ENCODE data around the gene EBLN1. TPM values are rescaled to one million over a fixed set of nuclear protein-coding genes. Genes with fewer than 3 reads are reported as not detected.

The EBLN1 gene
- total RNA-seq, 1 experiment from 2014 or later = not detected

DNA sequence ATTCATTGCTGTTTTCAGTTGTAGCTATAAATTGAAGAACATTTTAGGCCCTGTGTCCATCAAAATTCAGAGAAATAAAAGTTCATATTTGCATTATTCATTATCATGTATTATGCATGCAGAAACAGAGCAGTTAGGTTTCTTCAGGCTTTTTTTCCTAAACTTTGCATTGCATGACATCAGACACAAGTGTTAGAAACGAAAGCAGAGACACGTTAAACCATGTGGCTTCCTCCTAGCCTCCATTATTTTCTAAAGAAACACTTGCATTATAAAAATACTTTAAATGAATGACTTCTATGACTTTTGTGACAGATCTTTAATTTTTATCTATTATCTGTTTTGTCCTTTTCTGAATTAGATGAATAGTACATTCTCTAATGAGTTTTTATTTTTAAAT lies 8.8 kb upstream of the EBLN1 start:
- Histone ChIP-seq H3K27ac (no peak overlapping the region), H3K4me2 (no peak overlapping the region), H3K4me1 (replicated peaks; ENCODE audit: insufficient read depth) (peaks cover 12% of the 10 kb centered on the region), H3K27me3 (ENCODE audit: insufficient read depth, low read depth) (no peaks in the 10 kb centered on the region), H4K20me1 (ENCODE audit: insufficient read depth) (no peaks in the 10 kb centered on the region), H3K9me3 (ENCODE audit: insufficient read depth, low read depth) (no peaks in the 10 kb centered on the region), H2AFZ (no peak overlapping the region), H3F3A (ENCODE audit: insufficient read depth, low read depth) (0 out of 2 replicates have a peak, but pooled peaks cover 5% of the 10 kb centered on the region), H3K9me2 (ENCODE audit: insufficient read depth) (no peaks in the 10 kb centered on the region), H3K4me3 (no peak overlapping the region), H3K79me2 (ENCODE audit: low read depth) (no peaks in the 10 kb centered on the region), H3K36me3 (ENCODE audit: low read depth) (no peaks in the 10 kb centered on the region)
- CTCF ChIA-PET = no interaction called here
- POLR2A ChIA-PET (ENCODE audit: unreplicated experiment) = interaction anchor here (0.6 kb wide), 1 partner anchor 873 kb away, joined by 7 read pairs; no protein-coding TSS in a partner anchor
- intact Hi-C loops (cut with micrococcal nuclease; ENCODE audit: unreplicated experiment) = loop anchor here (5.0 kb wide), 1 partner anchor 201 kb away; no protein-coding TSS in a partner anchor
- no TSS peak for BruUV-seq (replicated peaks)
- no peak for DNase-seq
- TF ChIP-seq, protein P1, sequence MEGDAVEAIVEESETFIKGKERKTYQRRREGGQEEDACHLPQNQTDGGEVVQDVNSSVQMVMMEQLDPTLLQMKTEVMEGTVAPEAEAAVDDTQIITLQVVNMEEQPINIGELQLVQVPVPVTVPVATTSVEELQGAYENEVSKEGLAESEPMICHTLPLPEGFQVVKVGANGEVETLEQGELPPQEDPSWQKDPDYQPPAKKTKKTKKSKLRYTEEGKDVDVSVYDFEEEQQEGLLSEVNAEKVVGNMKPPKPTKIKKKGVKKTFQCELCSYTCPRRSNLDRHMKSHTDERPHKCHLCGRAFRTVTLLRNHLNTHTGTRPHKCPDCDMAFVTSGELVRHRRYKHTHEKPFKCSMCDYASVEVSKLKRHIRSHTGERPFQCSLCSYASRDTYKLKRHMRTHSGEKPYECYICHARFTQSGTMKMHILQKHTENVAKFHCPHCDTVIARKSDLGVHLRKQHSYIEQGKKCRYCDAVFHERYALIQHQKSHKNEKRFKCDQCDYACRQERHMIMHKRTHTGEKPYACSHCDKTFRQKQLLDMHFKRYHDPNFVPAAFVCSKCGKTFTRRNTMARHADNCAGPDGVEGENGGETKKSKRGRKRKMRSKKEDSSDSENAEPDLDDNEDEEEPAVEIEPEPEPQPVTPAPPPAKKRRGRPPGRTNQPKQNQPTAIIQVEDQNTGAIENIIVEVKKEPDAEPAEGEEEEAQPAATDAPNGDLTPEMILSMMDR (conservative IDR thresholded peaks at IDR 0.05) = no peak
- no peak for TF ChIP-seq EZH2 (IDR thresholded peaks at IDR 0.05; ENCODE audit: low read depth)

GRCh38 chr10:22222236-22223190 lies 4.7 kb upstream of the EBLN1 start:
- H4K20me1 ChIP-seq (ENCODE audit: insufficient read depth) = no peaks in the 10 kb centered on the region
- POLR2A ChIA-PET (ENCODE audit: unreplicated experiment) = no interaction called here
- CTCF ChIA-PET = no interaction called here
- H3K4me3 ChIP-seq = no peak overlapping the region
- no peaks in the 10 kb centered on the region for H3K36me3 ChIP-seq (ENCODE audit: low read depth)
- no peaks in the 10 kb centered on the region for H3K4me1 ChIP-seq (replicated peaks; ENCODE audit: insufficient read depth)
- H3K27me3 ChIP-seq (ENCODE audit: insufficient read depth, low read depth) = no peaks in the 10 kb centered on the region
- TF ChIP-seq, protein P1 (conservative IDR thresholded peaks at IDR 0.05) = no peak
- no peak for TF ChIP-seq EZH2 (IDR thresholded peaks at IDR 0.05; ENCODE audit: low read depth)
- no peaks in the 10 kb centered on the region for H3K9me2 ChIP-seq (ENCODE audit: insufficient read depth)
- no peak overlapping the region for H3K4me2 ChIP-seq
- no peak for DNase-seq
- H3F3A ChIP-seq (ENCODE audit: insufficient read depth, low read depth) = no peaks in the 10 kb centered on the region
- no peaks in the 10 kb centered on the region for H3K79me2 ChIP-seq (ENCODE audit: low read depth)
- H2AFZ ChIP-seq = no peak overlapping the region
- no peaks in the 10 kb centered on the region for H3K9me3 ChIP-seq (ENCODE audit: insufficient read depth, low read depth)
- BruUV-seq (replicated peaks) = no TSS peak
- intact Hi-C loops (cut with micrococcal nuclease; ENCODE audit: unreplicated experiment) = no loop called here
- no peak overlapping the region for H3K27ac ChIP-seq

- no peaks in the 10 kb centered on the region for H3K9me3 ChIP-seq (ENCODE audit: insufficient read depth, low read depth)
- no peak for DNase-seq
- H3K4me3 ChIP-seq = no peak overlapping the region
- intact Hi-C loops (cut with micrococcal nuclease; ENCODE audit: unreplicated experiment) = no loop called here
- no peaks in the 10 kb centered on the region for H3F3A ChIP-seq (ENCODE audit: insufficient read depth, low read depth)
- ChIA-PET POLR2A (ENCODE audit: unreplicated experiment) (interaction anchor here (0.7 kb wide), 1 partner anchor 208 kb away, joined by 4 read pairs; no protein-coding TSS in a partner anchor), CTCF (no interaction called here)
- no peak overlapping the region for H3K4me2 ChIP-seq
- no peaks in the 10 kb centered on the region for H3K36me3 ChIP-seq (ENCODE audit: low read depth)
- H3K79me2 ChIP-seq (ENCODE audit: low read depth) = no peaks in the 10 kb centered on the region
- H2AFZ ChIP-seq = no peak overlapping the region
- H3K27ac ChIP-seq = no peak overlapping the region
- H3K4me1 ChIP-seq (replicated peaks; ENCODE audit: insufficient read depth) = no peaks in the 10 kb centered on the region
- no peaks in the 10 kb centered on the region for H3K9me2 ChIP-seq (ENCODE audit: insufficient read depth)
- no peaks in the 10 kb centered on the region for H3K27me3 ChIP-seq (ENCODE audit: insufficient read depth, low read depth)
- BruUV-seq (replicated peaks) = no TSS peak
- no peaks in the 10 kb centered on the region for H4K20me1 ChIP-seq (ENCODE audit: insufficient read depth)
- TF ChIP-seq EZH2 (IDR thresholded peaks at IDR 0.05; ENCODE audit: low read depth) = no peak
- TF ChIP-seq, protein P1 (conservative IDR thresholded peaks at IDR 0.05) = no peak
Observed at GRCh38 chr10:22219308-22219707, 1.5 kb upstream of the EBLN1 start.
